ENCODE measurements around the gene PLRG1.

Gene PLRG1

DNA sequence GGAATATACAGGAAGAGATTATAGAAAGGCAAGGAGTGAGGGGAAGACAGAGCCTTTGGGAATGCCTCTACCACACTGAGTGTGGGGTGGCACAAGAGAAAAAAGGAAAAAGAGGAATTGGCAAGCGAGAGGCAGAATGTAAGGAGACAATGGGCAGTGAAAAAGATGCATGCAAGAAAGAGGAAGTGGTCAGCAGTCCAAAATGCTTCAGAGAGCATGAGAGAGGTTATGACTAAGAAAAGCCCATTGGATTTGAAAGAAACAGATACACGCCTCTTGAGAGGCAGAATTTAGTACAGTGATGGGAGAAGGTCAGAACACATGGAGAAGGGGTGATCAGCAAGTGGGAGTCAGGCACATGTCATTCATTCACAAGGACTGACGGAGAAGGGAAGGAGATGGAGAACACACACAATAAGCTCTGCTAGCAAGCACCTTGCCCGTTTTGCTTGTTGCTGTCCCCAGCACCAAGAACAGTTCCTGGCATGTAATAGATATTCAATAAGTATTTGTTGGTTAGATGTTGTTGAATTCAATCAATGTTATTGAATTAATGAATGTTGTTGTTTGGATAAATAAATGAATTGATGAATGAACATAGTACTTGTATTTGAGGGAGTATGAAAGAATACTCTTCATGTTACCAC, 65.0 kb downstream of the PLRG1 start:
- DNase-seq, result no peak
- intact Hi-C loops (cut with DNase I), result no loop called here
